Dermis blood vessel endothelial cell (primary cell): ENCODE measurements around the gene EXOC3. TPM values are rescaled to one million over a fixed set of nuclear protein-coding genes. Genes with fewer than 3 reads are reported as not detected.
"Not testable (repeated sequence)": the region's sequence is repeated elsewhere in the genome, so short reads cannot be mapped to it uniquely, and the experiment has no call there.

ENCODE experiments used
- DNase-seq: peaks from one replicate; pipeline ENCODE4 v3.0.0; 2010
- total RNA-seq: library from RNA; depleted of rRNA; stranded (reverse); fragments of >200 nt; gene quantifications from 2 replicates; pipeline ENCODE4 v1.2.3, GENCODE V29; 2014

Gene EXOC3
- total RNA-seq, 1 donor from 2014 or later, result 52.1 TPM

DNA sequence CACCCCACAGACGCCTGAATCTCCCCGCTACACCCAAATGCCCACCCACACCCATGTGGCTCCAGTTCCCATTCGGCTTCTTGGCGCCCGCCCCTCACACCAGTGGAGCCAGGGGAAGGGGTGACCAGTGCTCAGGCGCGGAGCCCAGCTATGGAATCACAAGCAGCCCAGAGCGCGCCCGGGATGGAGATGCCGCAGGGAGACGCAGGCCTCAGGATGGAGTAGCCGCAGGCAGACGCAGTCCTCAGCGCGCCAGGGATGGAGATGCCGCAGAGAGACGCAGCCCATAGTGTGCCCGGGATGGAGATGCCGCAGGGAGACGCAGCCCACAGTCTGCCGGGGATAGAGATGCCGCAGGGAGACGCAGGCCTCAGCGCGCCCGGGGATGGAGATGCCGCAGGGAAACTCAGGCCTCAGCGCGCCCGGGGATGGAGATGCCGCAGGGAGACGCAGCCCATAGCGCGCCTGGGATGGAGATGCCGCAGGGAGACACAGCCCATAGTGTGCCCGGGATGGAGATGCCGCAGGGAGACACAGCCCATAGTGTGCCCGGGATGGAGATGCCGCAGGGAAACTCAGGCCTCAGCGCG is 65.1 kb downstream of the EXOC3 start:
- not testable (repeated sequence) for DNase-seq

DNA sequence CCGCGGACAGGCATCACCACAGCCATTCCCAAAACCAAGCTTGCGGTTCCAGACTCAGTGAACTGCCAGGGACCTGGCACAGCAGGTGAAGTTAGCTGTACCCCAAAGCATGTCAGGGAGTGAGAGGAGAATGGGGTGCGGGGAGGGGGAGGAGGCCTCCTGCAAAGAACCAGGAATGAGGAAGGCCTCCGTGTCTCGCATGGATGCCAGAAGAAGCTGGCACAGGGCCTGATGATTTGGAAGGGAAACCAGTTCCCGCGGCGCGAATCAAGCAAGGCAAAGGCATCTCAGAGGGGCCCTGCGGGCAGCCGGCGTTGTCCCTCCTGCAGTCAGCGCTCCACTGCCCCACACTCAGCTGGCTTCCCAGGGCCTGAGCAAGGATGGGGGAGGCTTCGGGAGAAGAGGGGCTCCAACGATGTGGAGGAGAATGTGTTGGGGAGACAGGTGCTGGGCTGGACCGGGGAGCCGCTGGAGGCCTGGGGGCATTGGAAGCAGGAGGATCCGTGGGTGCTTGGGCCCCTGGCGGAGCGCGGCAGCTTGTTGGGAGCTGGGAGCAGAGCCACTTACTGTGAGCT is 66.7 kb downstream of the EXOC3 start:
- no peak for DNase-seq

DNA sequence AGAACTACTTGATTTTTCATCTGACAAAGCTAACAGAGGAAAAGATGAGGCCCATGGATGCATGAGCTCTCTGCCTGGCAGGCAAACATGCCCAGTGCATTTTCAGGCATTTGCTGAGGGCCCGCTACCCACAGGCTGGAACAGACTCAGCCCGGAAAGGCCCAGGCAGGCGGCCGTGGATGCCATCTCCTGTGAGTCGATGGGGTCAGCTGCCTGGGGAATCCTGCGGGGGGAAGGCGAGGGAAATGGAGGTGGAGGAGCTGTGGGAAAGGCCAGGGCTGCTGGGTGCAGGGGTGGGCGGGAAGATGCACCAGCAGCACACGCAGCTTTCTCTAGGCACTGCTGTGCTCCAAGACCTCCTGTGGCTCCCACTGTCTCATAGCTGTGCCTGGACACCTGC is 67.5 kb downstream of the EXOC3 start:
- no peak for DNase-seq

DNA sequence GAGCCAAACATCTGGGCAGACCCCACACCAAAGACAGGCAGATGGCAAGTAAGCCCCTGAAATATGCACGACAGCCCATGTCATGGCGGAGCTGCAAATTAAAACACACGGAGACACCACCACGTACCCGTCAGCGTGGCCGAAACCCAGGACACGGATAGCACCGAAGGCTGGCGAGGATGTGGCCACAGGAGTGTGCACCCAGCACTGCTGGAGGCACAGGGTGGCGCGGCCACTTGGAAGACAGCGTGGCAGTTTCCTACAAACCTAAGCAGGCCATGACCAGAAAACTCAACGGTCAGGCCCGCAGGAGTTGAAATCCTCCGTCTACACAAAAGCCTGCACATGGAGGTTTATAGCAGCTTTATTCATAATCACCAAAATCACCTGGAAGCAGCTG is 68.5 kb downstream of the EXOC3 start:
- no peak for DNase-seq

DNA sequence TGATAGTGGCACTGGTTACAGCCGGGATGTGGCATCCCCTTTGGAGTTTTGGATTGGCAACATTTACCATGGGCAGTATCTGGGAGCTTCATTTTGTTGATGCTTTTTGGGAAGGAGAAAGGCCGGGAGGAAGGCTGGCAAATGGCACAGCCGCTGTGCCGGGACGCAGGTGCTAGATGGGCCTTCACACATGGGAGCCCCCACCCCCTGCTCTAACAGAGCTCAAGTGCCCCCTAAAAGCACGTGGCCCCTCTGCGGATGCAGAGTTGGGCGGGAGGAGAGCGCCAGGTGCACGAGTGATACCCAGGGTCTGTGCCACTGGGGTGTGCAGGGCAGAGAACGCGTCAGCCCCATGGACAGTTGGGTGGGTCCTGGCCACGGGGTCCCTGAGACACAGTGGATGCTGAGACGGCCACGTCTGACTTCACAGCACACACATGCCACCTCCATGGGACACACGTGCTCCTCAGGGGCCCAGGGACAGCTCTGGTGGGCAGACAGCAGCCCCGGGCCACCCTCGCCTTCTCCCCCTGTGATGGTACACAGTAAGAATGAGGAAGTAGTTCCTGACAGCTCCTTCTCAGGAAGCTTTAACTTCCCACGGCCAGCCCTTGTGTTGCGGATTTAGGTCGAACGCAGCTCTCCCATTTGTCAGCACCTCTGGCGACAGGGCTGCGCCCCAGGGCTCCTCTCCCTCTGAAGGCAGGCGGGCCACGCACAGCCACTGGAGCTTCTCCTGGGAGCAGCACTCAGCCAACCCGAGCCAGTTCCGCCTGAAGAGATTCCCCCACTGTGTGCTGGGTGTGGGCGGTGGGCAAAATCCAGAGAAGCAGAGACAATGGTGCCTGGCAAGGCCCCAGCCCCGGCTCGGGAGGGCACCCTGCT is 70.5 kb downstream of the EXOC3 start:
- DNase-seq, result no peak

DNA sequence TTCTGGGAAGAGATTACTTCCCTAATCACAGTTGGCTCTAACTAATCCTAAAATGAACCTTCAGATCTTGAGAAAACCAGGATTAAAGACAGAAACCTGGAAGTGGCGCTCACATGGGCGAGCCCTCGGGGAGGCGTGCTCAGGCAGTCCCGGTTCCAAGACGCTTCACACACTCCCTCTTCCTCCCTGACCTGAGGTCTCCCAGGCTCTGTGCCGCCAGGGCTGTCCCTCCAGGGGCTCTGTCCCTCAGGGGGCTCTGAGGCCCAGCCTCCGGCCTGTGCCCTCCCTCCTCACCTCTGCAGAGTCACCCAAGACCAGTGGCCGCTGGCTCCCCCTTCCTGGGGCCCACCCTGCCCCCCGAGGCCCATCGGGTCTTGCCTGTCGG is 71.1 kb downstream of the EXOC3 start:
- no peak for DNase-seq

DNA sequence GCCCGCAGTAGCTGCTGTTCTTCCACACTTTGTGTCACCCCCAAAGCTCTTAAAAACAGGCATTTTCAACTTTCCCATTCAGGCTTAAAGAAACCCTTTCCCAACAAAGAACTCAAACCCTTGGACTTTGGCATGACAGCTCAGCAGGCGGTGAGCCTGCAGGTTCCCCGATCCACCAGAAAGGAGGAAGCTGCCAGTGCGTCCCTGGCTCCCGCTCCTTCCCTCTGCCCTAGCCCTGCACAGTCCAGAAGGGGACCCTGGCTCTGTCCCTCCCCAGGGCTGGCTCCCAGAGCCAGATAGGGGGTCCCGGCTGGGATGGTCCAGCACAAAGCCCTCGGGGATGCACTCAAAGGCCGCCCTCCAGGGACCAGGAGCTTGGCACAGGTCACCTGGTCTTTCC is 71.7 kb downstream of the EXOC3 start:
- DNase-seq, result no peak

DNA sequence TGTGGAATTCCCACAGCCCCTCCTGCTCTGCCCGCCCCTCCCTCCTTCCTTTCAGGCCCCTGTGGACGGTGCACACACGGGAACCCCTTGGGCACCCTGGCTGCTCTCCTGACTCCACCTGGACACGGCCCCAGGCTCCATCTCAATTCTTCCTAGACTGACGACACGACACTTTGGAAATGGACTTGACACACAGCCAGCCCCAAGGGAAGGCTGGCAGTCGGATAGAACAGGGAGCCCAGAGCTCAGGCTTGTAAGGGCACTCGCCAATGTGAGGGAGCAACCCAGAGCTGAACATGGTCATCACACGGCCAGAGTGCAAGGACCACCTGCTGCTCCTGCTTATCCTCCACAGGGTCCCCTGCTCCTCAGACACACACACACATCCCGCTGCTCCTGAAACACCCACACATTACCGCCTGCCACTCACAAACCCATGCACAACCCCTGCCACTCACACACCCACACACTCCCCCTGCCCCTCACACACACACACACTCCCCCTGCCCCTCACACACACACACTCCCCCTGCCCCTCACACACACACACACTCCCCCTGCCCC is 72.4 kb downstream of the EXOC3 start:
- DNase-seq, result no peak

DNA sequence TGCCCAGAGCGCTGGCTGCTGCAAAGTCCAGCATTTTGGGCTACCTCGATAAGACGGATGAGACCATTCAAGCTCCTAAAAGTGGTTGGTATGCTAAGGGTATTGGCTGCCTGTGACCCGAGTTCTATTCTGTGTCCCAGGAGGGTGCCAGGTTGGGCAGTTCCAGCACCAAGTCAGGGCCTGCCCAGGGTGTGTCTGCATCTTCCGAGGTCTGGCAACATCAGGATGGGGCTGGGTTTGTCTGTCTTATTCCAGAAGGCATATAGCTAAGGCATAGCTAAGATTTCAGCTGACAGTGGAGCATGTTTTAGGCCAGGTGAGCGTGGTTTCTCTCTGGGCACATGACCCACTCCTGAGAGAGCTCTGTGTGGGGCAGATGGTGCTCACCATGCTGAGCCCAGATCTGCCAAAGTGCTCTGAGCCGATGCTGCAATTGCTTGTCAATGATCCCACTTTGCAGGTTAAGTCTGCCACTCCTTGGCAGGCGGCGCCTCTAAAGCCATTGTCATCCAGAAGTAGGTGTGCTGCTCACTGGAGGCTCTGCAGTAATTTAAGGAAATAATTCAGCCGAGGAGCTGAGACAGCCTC is 73.5 kb downstream of the EXOC3 start:
- no peak for DNase-seq

Other genes starting within 250 kb of the EXOC3 start
- gene CCDC127, start 225.0 kb upstream of the EXOC3 start, total RNA-seq, result 5.6 and 6.7 TPM in 2 replicates
- gene SDHA, start 224.9 kb upstream of the EXOC3 start, total RNA-seq, result 123 and 196 TPM in 2 replicates
- 98.2 and 131 TPM in 2 replicates for gene PDCD6, start 171.5 kb upstream of the EXOC3 start, total RNA-seq
- gene AHRR, start 121.5 kb upstream of the EXOC3 start, total RNA-seq, result 7.4 and 13.4 TPM in 2 replicates
- 1.5 TPM in 2 replicates for gene SLC9A3, start 81.3 kb downstream of the EXOC3 start, total RNA-seq
- 2.9 and 4.7 TPM in 2 replicates for gene CEP72, start 169.2 kb downstream of the EXOC3 start, total RNA-seq